ENCODE data around the gene HGS. TPM values are rescaled to one million over a fixed set of nuclear protein-coding genes. Genes with fewer than 3 reads are reported as not detected.

The HGS gene
- polyA plus RNA-seq, 3 donors = 19.3 to 200 (median 28.0) TPM

GRCh38 chr17:81635431-81635830 is 48.4 kb upstream of the HGS start:
- peaks cover 17 to 20% of the 10 kb centered on the region in 2 donors for H3K4me1 ChIP-seq (ENCODE audit: control insufficient read depth in 1 of 2, insufficient read depth in 2 of 2, low read length in 2 of 2)
- peaks cover 3 to 6% of the 10 kb centered on the region in 2 donors for H3K36me3 ChIP-seq (replicated peaks in 1 of 2; ENCODE audit: control insufficient read depth in 1 of 2, insufficient read depth in 2 of 2, low read length in 2 of 2)
- no peak for DNase-seq
- H3K4me3 ChIP-seq (replicated peaks in 1 of 3; ENCODE audit: low read depth in 2 of 3, low read length in 3 of 3) = peak overlapping the region in 1 of 3 experiments; percentile 89
- Mint-ChIP-seq H3K4me1 (peaks cover 24% of the 10 kb centered on the region), H3K9me3 (no peaks in the 10 kb centered on the region), H3K27ac (peak overlapping the region in 1 of 7 donors; percentile 88), H3K36me3 (peaks cover 5 to 7% of the 10 kb centered on the region in 2 donors), H3K4me3 (peak overlapping the region in 1 of 2 donors; percentile 97), H3K27me3 (ENCODE audit: low read depth in 3 of 3) (peaks cover 0 to 6% (median 0%) of the 10 kb centered on the region in 3 donors)
- H4K20me1 ChIP-seq (ENCODE audit: insufficient read depth, low read length) = peaks cover 54% of the 10 kb centered on the region
- TF ChIP-seq CTCF (IDR thresholded peaks at IDR 0.05) = no peak
- peak overlapping the region in 1 of 2 donors; percentile 23 for H3K27ac ChIP-seq (ENCODE audit: low read depth in 1 of 2, low read length in 2 of 2)
- 100% methylated on average over 4 of the region's 5 CpGs for WGBS (ENCODE audit: insufficient coverage)
- intact Hi-C loops (cut with micrococcal nuclease) = no loop called here
- no peaks in the 10 kb centered on the region for H3K27me3 ChIP-seq (ENCODE audit: control insufficient read depth in 2 of 2, insufficient read depth in 2 of 2, low read length in 2 of 2)
- H3K4me2 ChIP-seq (replicated peaks; ENCODE audit: extremely low read depth, low read length, poor library complexity, severe bottlenecking) = peak overlapping the region; percentile 87
- no peak overlapping the region for H3K9ac ChIP-seq (ENCODE audit: insufficient read depth, low read length, poor library complexity, severe bottlenecking)
- H3K79me2 ChIP-seq (ENCODE audit: insufficient read depth, low read length) = peaks cover 62% of the 10 kb centered on the region
- H2AFZ ChIP-seq (ENCODE audit: insufficient read depth, low read depth, low read length, poor library complexity, severe bottlenecking) = no peak overlapping the region
- no peaks in the 10 kb centered on the region for H3K9me3 ChIP-seq (replicated peaks in 1 of 2; ENCODE audit: control insufficient read depth in 1 of 2, insufficient read depth in 1 of 2, low read length in 2 of 2)

- peaks cover 17 to 20% of the 10 kb centered on the region in 2 donors for H3K4me1 ChIP-seq (ENCODE audit: control insufficient read depth in 1 of 2, insufficient read depth in 2 of 2, low read length in 2 of 2)
- DNase-seq = peak in 2 of 3 donors; percentile 15 to 53
- H3K4me2 ChIP-seq (replicated peaks; ENCODE audit: extremely low read depth, low read length, poor library complexity, severe bottlenecking) = peak overlapping the region; percentile 87
- Mint-ChIP-seq H3K4me1 (peaks cover 24% of the 10 kb centered on the region), H3K27me3 (ENCODE audit: low read depth in 3 of 3) (peaks cover 0 to 6% (median 0%) of the 10 kb centered on the region in 3 donors), H3K4me3 (peak overlapping the region; percentile 94 to 97), H3K9me3 (no peaks in the 10 kb centered on the region), H3K36me3 (peaks cover 5% of the 10 kb centered on the region in 2 donors), H3K27ac (peak overlapping the region; percentile 86 to 96 (median 90))
- peak overlapping the region; percentile 78 to 84 for H3K27ac ChIP-seq (ENCODE audit: low read depth in 1 of 2, low read length in 2 of 2)
- intact Hi-C loops (cut with micrococcal nuclease) = no loop called here
- TF ChIP-seq CTCF (IDR thresholded peaks at IDR 0.05) = no peak
- H3K9ac ChIP-seq (ENCODE audit: insufficient read depth, low read length, poor library complexity, severe bottlenecking) = peak overlapping the region; percentile 83
- WGBS (ENCODE audit: insufficient coverage) = 44% methylated on average over 11 of the region's 18 CpGs
- H3K79me2 ChIP-seq (ENCODE audit: insufficient read depth, low read length) = peaks cover 56% of the 10 kb centered on the region
- H2AFZ ChIP-seq (ENCODE audit: insufficient read depth, low read depth, low read length, poor library complexity, severe bottlenecking) = peak overlapping the region; percentile 75
- peaks cover 0 to 4% of the 10 kb centered on the region in 2 donors for H3K36me3 ChIP-seq (replicated peaks in 1 of 2; ENCODE audit: control insufficient read depth in 1 of 2, insufficient read depth in 2 of 2, low read length in 2 of 2)
- peak overlapping the region; percentile 89 to 94 (median 94) for H3K4me3 ChIP-seq (replicated peaks in 1 of 3; ENCODE audit: low read depth in 2 of 3, low read length in 3 of 3)
- no peaks in the 10 kb centered on the region for H3K9me3 ChIP-seq (replicated peaks in 1 of 2; ENCODE audit: control insufficient read depth in 1 of 2, insufficient read depth in 1 of 2, low read length in 2 of 2)
- no peaks in the 10 kb centered on the region for H3K27me3 ChIP-seq (ENCODE audit: control insufficient read depth in 2 of 2, insufficient read depth in 2 of 2, low read length in 2 of 2)
- peaks cover 49% of the 10 kb centered on the region for H4K20me1 ChIP-seq (ENCODE audit: insufficient read depth, low read length)
These were observed 47.8 kb upstream of the HGS start for GRCh38 chr17:81635973-81636504.
